Activated T-helper 1 cell treated with Interleukin-2 at 50 U/mL for 16 hours (primary cell): ENCODE results near the gene CCNYL1.

ENCODE experiments used
- DNase-seq: peaks from one replicate; pipeline ENCODE4 v3.0.0-alpha.2; 2020; ENCODE audit warnings: low read depth

The CCNYL1 gene

GRCh38 chr2:207766041-207766551 lies 54.7 kb downstream of the CCNYL1 start:
- DNase-seq, result no peak

- DNase-seq, result no peak
These were observed 55.4 kb downstream of the CCNYL1 start for GRCh38 chr2:207766697-207767460.

- no peak for DNase-seq
These were observed 56.2 kb downstream of the CCNYL1 start for GRCh38 chr2:207767461-207768167.

GRCh38 chr2:207768168-207768865 lies 56.9 kb downstream of the CCNYL1 start:
- no peak for DNase-seq

GRCh38 chr2:207768866-207769596 lies 57.6 kb downstream of the CCNYL1 start:
- DNase-seq, result no peak

- DNase-seq, result no peak
These were observed 59.4 kb downstream of the CCNYL1 start for GRCh38 chr2:207770602-207771404.

GRCh38 chr2:207771421-207771820 lies 60.0 kb downstream of the CCNYL1 start:
- DNase-seq, result no peak

GRCh38 chr2:207772081-207772843 lies 60.8 kb downstream of the CCNYL1 start:
- DNase-seq, result no peak

GRCh38 chr2:207772844-207773205 lies 61.4 kb downstream of the CCNYL1 start:
- DNase-seq, result no peak

GRCh38 chr2:207775473-207775872 lies 64.0 kb downstream of the CCNYL1 start:
- DNase-seq, result no peak

- DNase-seq, result no peak
These were observed 65.7 kb downstream of the CCNYL1 start for GRCh38 chr2:207777124-207777523.

GRCh38 chr2:207778298-207778882 lies 67.0 kb downstream of the CCNYL1 start:
- no peak for DNase-seq

GRCh38 chr2:207779523-207779922 lies 68.1 kb downstream of the CCNYL1 start:
- no peak for DNase-seq

GRCh38 chr2:207782238-207783030 lies 71.0 kb downstream of the CCNYL1 start:
- no peak for DNase-seq

- DNase-seq, result no peak
These were observed 72.1 kb downstream of the CCNYL1 start for GRCh38 chr2:207783514-207783913.

- no peak for DNase-seq
These were observed 73.5 kb downstream of the CCNYL1 start for GRCh38 chr2:207784898-207785297.

- DNase-seq, result no peak
These were observed 75.6 kb downstream of the CCNYL1 start for GRCh38 chr2:207787017-207787416.

- no peak for DNase-seq
These were observed 76.4 kb downstream of the CCNYL1 start for GRCh38 chr2:207787800-207788199.

GRCh38 chr2:207790898-207791297 lies 79.5 kb downstream of the CCNYL1 start:
- no peak for DNase-seq
